ENCODE data around the gene CASK. TPM values are rescaled to one million over a fixed set of nuclear protein-coding genes. Genes with fewer than 3 reads are reported as not detected.
"Not testable (repeated sequence)": the region's sequence is repeated elsewhere in the genome, so short reads cannot be mapped to it uniquely, and the experiment has no call there.

The CASK gene
- total RNA-seq, 1 donor: 55.4 TPM

DNA sequence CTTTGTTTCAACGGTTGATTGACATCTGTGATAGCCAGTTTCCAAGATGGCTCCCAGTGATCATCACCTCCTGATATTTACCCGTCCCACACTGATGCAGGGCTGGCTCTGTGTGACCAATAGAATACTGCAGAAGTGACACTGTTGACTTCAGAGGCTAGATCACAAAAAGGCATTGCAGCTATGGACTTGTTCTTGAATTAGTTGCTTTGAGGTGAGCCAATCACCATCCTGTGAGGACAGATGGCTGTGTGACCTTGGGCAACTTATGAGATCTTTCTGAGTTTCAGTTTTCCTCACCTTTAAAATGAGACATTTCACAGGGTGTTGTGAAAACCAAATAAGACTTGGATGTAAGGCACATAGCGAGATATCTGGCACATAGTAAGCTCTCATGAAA lies 201.1 kb downstream of the CASK start:
- no peaks in the 10 kb centered on the region for H3K27me3 ChIP-seq (ENCODE audit: insufficient read depth, low read length)
- H3K4me2 ChIP-seq (ENCODE audit: insufficient read depth, low read length): no peak overlapping the region
- TF ChIP-seq, protein P1, sequence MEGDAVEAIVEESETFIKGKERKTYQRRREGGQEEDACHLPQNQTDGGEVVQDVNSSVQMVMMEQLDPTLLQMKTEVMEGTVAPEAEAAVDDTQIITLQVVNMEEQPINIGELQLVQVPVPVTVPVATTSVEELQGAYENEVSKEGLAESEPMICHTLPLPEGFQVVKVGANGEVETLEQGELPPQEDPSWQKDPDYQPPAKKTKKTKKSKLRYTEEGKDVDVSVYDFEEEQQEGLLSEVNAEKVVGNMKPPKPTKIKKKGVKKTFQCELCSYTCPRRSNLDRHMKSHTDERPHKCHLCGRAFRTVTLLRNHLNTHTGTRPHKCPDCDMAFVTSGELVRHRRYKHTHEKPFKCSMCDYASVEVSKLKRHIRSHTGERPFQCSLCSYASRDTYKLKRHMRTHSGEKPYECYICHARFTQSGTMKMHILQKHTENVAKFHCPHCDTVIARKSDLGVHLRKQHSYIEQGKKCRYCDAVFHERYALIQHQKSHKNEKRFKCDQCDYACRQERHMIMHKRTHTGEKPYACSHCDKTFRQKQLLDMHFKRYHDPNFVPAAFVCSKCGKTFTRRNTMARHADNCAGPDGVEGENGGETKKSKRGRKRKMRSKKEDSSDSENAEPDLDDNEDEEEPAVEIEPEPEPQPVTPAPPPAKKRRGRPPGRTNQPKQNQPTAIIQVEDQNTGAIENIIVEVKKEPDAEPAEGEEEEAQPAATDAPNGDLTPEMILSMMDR (IDR thresholded peaks at IDR 0.05; ENCODE audit: extremely low read depth, low read depth, low read length): no peak
- no peaks in the 10 kb centered on the region for H3K9me3 ChIP-seq (ENCODE audit: low read depth, low read length)
- no peak overlapping the region for H3K27ac ChIP-seq (ENCODE audit: low read depth, low read length)
- no peak for DNase-seq (ENCODE audit: insufficient read length, low spot score, missing footprints)
- H4K20me1 ChIP-seq (ENCODE audit: insufficient read depth, low read length): no peaks in the 10 kb centered on the region
- peaks cover 7% of the 10 kb centered on the region for H3K4me1 ChIP-seq (ENCODE audit: insufficient read depth, low read length)
- H3K4me3 ChIP-seq (ENCODE audit: insufficient read depth, low read length): no peak overlapping the region
- no peak overlapping the region for H2AFZ ChIP-seq (ENCODE audit: low read length)
- H3K36me3 ChIP-seq (ENCODE audit: insufficient read depth, low read length): no peaks in the 10 kb centered on the region
- no peaks in the 10 kb centered on the region for H3K79me2 ChIP-seq (ENCODE audit: insufficient read depth, low read length)

DNA sequence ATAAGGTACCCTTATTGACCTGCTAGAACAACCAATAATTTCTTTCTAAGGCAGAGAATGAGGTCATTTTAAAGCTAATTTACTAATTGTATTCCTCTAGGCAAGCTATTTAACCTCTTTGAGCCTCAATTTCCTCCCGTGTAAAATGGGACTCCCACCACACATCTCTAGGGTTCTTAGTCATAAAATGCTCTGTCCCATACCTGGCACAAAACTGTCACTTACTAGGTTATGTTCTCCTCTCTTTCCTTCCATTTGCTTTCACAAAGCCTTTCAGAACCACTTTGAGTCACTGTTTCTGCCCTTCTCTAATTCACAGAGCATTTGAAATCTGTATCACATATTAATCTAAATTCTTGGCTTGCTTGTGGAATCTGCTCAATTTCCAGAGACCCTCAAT lies 201.8 kb downstream of the CASK start:
- Histone ChIP-seq H3K4me3 (ENCODE audit: insufficient read depth, low read length) (no peak overlapping the region), H3K4me2 (ENCODE audit: insufficient read depth, low read length) (no peak overlapping the region), H3K27ac (ENCODE audit: low read depth, low read length) (no peak overlapping the region), H3K9me3 (ENCODE audit: low read depth, low read length) (no peaks in the 10 kb centered on the region), H2AFZ (ENCODE audit: low read length) (no peak overlapping the region), H4K20me1 (ENCODE audit: insufficient read depth, low read length) (no peaks in the 10 kb centered on the region), H3K27me3 (ENCODE audit: insufficient read depth, low read length) (no peaks in the 10 kb centered on the region), H3K36me3 (ENCODE audit: insufficient read depth, low read length) (no peaks in the 10 kb centered on the region), H3K4me1 (ENCODE audit: insufficient read depth, low read length) (peaks cover 7% of the 10 kb centered on the region), H3K79me2 (ENCODE audit: insufficient read depth, low read length) (no peaks in the 10 kb centered on the region)
- TF ChIP-seq, protein P1 (IDR thresholded peaks at IDR 0.05; ENCODE audit: extremely low read depth, low read depth, low read length): no peak
- no peak for DNase-seq (ENCODE audit: insufficient read length, low spot score, missing footprints)

DNA sequence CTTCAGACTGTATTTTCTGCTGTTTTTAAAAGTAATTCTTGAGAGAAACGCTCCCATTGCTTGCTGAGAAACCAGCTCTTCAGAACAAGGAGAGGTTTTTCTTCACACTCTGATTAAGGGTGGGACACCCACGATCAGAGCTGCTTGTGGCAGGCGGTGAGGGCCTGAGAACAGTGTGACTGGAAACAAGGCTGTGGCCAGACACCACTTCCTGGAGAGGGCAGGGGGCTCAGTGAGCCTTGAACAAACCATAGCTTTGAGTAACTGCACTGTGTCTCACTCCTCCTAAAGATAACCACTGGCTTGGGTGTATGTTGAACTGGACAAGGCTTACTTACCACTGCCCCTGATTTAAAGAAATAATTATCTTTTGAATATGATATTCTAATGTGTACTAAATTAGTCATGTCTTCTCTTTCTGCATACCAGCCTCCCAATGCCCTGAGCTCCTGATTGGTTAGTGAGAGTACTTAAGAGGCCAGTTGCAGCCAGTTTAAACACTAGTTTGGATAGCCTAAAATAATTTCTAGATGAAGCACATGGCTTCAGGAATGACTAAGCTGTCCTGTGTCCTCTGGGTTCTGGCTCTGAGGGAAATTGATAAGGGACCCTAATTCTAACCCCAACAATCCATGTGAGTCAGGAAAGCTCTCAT lies 203.1 kb downstream of the CASK start:
- H3K27me3 ChIP-seq (ENCODE audit: insufficient read depth, low read length): no peaks in the 10 kb centered on the region
- no peak overlapping the region for H3K4me2 ChIP-seq (ENCODE audit: insufficient read depth, low read length)
- no peaks in the 10 kb centered on the region for H3K36me3 ChIP-seq (ENCODE audit: insufficient read depth, low read length)
- DNase-seq (ENCODE audit: insufficient read length, low spot score, missing footprints): no peak
- H2AFZ ChIP-seq (ENCODE audit: low read length): peak overlapping the region; percentile 31
- peak overlapping the region; percentile 49 for H3K27ac ChIP-seq (ENCODE audit: low read depth, low read length)
- no peaks in the 10 kb centered on the region for H4K20me1 ChIP-seq (ENCODE audit: insufficient read depth, low read length)
- H3K4me3 ChIP-seq (ENCODE audit: insufficient read depth, low read length): no peak overlapping the region
- H3K4me1 ChIP-seq (ENCODE audit: insufficient read depth, low read length): peaks cover 7% of the 10 kb centered on the region
- H3K79me2 ChIP-seq (ENCODE audit: insufficient read depth, low read length): no peaks in the 10 kb centered on the region
- TF ChIP-seq, protein P1 (IDR thresholded peaks at IDR 0.05; ENCODE audit: extremely low read depth, low read depth, low read length): no peak
- no peaks in the 10 kb centered on the region for H3K9me3 ChIP-seq (ENCODE audit: low read depth, low read length)

DNA sequence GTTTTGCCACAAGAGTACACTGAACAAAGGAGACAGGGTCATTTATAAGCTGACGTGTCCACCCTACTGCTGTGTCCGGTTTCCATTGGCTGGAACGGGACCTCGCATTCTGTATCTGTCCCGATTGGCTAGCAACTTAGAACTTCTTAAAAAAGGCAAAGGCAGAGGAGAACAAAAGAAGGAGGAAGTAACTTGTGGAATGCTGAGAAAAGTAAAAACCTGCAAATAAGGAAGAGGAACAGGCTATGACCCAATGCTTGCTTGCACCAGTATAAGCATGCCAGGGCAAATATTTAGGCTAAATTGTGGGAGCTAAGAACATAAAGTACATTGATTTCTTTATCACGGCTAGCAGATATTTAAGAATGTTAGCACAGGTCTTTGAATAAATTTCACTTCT lies 203.7 kb downstream of the CASK start:
- not testable (repeated sequence) for H3K27ac ChIP-seq (ENCODE audit: low read depth, low read length); DNase-seq (ENCODE audit: insufficient read length, low spot score, missing footprints); H3K4me1 ChIP-seq (ENCODE audit: insufficient read depth, low read length); H2AFZ ChIP-seq (ENCODE audit: low read length); H3K4me3 ChIP-seq (ENCODE audit: insufficient read depth, low read length); H4K20me1 ChIP-seq (ENCODE audit: insufficient read depth, low read length); H3K9me3 ChIP-seq (ENCODE audit: low read depth, low read length); H3K79me2 ChIP-seq (ENCODE audit: insufficient read depth, low read length); H3K4me2 ChIP-seq (ENCODE audit: insufficient read depth, low read length); H3K27me3 ChIP-seq (ENCODE audit: insufficient read depth, low read length); H3K36me3 ChIP-seq (ENCODE audit: insufficient read depth, low read length)

All from osteoblast (primary cell).